Dermis blood vessel endothelial cell (primary cell): ENCODE results near the gene ATP11C. TPM values are rescaled to one million over a fixed set of nuclear protein-coding genes. Genes with fewer than 3 reads are reported as not detected.
A peak's percentile ranks its signal among the peaks of the same experiment; 100 is the strongest.
"Not testable (repeated sequence)": the region's sequence is repeated elsewhere in the genome, so short reads cannot be mapped to it uniquely, and the experiment has no call there.

ENCODE experiments used
- DNase-seq: peaks from one replicate; pipeline ENCODE4 v3.0.0; 2010
- total RNA-seq: library from RNA; depleted of rRNA; stranded (reverse); fragments of >200 nt; gene quantifications from 2 replicates; pipeline ENCODE4 v1.2.3, GENCODE V29; 2014

The ATP11C gene
- total RNA-seq, 1 donor from 2014 or later, result 93.1 TPM

DNA sequence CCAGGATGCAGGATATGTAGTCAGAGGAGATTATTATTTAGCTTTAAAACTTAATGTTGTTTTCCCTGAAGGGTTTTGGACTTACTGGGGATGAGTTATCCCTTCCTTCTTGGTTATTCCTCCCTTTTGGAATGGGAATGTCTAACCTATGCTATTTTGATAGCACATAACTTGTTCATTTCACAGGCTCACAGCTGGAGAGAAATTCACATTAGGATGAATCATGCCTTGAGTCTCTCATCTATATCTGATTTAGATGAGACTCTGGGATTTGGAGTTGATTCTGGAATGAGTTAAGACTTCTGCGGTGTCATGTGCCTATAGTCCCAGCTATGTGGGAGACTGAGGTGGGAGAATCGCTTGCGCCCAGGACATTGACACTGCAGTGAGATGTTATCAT lies 81.1 kb downstream of the ATP11C start:
- no peak for DNase-seq

DNA sequence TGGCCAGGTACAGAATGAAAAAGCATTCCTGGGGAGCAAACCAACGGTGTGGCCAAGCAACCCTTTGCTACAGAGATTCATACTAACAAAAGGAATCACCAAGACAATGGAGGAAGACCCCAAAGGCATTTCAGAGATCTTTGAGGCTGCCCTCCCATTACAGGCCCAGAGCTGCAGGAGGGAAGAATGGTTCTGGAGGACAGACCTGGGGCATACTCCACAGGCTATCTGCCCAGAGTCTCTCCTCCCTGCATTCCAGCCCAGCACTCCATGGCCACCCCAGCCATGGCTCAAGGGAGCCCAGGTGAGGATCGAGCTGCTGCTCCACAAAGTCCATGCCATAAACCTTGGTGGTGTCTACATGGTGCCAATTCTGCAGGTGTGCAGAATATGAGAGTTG lies 81.9 kb downstream of the ATP11C start:
- no peak for DNase-seq

DNA sequence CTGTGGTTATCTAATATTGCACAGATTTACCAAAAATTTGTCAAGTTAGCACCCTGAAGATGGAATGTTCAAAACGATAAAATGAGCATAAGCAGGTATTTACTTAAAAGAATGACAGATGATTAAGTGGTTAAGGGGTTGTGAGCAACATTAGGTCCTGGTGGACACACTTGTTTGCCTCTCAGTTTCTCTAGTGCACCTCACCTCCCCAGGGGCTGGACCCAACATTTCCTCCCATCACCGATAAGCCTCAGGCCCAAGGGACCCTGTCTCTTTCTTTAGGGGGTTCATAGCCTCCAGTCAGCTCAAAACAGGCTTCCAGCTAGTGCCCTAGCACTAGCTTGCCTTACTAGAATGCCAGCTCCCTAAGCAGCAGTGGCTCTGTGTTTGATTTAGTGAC lies 88.0 kb downstream of the ATP11C start:
- DNase-seq, result no peak

DNA sequence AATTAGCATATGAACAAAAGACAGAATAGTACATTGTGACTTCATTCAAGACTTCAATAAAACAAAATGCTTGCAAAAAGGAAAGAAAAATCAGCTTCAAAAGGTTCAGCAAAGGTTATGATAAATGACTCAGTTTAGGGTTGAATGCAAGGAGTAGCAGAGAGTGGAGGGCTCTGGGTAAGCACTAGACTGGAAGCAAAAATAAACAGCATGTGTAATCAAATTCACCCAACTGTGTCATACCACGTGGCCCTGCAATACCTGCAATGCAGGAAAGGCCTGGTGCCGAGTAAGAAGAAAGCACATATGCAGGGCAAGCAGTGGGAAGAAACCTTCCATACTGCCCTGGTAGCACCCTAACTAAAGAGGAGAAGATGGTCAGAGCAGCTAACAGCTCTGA lies 88.7 kb downstream of the ATP11C start:
- no peak for DNase-seq

DNA sequence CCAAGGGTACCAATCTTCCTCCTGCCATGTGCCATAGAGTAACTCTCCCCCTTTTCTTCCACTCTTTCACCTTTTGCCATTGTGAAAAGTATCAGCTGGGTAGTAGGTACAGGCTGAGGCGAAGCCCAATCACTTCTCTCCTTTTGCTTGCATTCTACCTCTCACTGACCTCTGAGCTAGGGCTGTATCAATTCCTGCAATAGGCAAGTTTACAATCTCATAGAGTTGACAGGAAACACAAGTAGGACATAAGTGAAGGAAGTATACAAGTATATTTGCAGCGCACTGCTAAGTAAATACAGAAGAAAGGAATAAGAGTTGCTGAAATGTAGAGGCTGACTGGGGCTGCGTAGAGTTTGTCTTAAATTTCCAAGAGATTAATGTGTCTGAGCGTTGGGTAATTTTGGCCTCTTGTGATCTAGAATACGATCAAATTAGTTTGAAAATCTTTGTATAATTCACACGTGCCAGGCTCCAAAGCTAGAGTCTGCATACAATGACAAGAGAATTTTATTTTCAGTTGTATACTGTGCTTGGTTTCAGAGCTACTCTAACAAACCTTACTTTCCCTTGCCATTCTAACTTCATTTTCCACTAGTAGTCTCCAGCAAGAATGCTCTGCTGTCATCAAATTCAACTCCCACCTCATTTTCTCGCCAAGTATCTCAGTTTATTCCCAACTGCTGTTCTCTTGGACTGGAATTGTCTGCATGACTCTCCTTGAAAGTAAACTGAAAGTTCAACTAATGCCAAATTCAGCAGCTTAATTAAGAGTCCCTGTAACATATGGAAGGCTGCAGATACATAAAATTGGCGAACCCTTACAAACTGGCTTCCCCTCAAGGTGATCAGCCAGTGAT lies 90.3 kb downstream of the ATP11C start:
- no peak for DNase-seq

DNA sequence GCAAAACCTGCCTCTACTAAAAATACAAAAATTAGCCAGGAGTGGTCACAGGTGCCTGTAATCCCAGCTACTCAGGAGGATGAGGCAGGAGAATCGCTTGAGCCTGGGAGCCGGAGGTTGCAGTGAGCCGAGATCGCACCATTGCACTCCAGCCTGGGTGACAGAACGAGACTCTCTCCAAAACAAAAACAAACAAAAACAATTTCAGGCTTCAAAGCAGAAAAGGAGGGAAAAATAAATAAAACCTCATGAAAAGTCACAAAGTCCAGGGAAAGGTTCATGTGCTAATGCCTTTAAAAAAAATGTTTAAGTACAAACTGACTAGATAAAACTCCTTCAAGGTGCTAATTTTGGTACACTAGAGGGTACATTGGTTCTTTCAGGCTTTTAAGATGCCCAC lies 96.5 kb downstream of the ATP11C start:
- not testable (repeated sequence) for DNase-seq

DNA sequence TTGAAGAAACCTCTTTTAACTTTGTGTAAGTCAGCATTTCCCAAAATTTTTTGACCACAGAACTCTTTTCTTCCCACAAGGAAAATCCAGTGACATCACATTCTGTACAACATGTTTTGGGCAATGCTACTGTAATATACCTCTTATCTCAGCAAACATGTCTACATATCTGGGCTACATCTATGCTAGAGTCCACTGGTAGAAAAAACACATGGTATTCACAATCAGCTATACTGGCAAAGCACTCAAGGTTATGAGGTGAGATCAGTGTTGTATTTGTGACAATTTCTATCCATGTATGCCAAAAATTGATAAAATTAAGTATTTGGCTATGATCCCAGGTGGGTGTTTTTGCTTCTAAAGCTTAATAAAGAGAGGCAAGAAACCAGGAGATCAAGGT lies 98.0 kb downstream of the ATP11C start:
- no peak for DNase-seq

DNA sequence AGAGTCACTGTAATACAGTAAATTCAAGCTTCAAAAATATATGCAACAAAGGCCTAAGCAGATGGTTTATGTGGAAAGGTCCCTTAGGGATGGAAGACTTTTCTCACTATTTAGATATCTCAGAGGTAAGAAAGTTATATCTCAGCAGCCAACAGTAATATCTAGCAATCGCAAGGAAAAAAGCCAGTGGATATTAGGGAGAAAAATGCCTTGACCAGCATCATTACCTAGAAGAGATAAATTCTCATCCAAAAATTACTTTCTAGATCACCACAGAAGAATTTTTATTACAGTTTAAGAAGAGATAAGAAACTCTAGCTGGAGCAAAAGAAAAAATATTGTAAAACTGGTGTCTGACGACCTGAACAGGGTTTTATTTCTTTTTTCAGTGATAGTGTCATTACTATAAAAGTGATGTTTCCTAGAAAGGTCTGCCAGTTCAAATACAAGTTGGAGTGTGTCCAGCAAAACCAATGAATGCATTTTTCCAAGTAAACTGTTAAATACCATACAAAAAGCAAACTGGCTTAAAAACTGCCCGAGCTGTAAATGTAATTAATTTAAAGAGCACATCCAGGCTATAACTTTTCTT lies 100.0 kb downstream of the ATP11C start:
- no peak for DNase-seq

DNA sequence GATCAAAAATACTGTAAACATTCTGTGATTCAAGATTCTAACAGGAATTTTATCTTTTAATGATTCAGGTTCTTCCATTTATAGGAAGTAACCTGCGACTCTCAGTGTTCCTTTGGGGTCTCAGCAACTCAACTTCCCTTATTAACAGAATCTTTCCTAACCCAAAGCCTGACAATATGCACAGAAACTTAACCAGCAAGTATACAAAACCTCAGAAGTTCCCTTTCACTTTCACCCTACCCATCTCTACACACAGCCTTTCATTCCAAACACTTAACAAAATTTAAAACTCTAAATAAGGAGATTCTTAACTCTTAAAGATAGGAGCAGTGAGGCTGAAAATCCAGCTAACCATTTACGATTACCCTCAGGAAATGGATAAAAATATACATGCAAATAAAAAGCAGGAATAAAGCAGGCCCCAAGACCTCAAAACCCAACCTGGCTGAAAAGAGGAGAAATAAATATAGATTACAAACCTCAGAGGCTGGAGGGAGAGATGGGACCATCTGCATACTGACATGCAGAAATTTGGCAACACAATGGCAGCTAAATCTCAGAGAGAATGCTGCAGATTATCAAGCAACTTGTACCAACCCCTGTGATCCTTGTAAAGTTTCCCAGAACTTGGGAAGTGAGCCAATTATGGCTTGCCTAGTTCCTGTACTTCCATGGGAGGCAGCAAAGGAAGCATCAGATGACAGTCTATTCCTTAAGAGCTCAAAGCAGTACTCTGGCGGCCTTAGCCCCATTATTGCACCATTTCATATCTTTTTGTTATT lies 101.0 kb downstream of the ATP11C start:
- DNase-seq, result peak; percentile 75

DNA sequence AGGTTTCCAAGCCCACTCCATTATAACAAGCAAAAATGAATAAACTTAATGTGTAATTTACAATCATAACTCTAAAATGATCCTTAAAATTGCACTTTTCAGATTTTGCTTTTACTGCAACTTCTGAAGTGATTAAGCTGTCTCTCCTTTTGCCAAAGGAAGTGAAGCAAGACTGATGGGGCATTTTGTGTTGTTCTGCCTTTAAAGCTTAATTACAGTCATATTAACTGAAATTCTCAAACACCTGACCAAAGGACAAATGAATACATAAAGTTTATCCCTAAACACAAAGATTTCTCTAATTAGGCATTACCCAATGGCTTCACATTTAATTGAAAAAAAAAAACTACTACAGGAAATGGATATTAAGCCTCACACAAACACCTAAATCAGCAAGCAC lies 101.8 kb downstream of the ATP11C start:
- no peak for DNase-seq

DNA sequence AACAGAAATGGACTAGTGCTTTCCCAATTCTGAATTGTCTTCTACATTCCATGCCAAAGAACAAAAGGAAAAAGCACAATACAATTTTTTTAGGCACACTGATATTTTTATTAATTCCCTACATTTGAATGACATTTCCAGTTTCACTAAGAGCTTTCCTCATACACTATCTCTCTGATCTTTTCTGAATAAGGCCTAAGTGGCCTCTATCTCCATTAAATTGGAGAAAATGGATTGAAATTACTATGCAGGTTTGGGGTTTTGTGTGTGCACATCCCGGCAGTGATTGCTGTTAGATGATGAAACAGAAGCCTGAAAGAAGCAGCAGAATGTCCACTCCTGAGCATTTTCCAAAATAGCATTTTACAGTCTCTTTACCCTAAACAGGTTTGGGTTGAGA lies 104.0 kb downstream of the ATP11C start:
- no peak for DNase-seq

DNA sequence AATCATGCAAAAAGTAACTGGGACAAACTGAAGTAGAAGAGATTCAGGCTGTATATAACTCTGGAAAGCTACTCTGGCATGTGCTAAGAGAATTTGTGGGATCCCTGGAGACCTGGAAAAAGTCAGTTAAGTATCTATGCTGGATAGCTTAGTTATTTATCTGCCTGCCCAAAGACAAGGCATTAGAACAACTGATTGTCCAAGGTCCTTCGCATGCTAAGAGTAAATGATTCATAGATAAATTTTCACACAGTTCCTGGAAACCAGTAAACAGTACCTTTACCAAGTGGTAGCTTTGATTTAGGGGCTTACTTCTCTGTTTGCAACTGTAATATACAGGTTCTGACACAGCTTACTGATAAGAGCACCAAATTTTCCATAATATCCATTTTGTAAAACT lies 104.8 kb downstream of the ATP11C start:
- DNase-seq, result peak; percentile 52

DNA sequence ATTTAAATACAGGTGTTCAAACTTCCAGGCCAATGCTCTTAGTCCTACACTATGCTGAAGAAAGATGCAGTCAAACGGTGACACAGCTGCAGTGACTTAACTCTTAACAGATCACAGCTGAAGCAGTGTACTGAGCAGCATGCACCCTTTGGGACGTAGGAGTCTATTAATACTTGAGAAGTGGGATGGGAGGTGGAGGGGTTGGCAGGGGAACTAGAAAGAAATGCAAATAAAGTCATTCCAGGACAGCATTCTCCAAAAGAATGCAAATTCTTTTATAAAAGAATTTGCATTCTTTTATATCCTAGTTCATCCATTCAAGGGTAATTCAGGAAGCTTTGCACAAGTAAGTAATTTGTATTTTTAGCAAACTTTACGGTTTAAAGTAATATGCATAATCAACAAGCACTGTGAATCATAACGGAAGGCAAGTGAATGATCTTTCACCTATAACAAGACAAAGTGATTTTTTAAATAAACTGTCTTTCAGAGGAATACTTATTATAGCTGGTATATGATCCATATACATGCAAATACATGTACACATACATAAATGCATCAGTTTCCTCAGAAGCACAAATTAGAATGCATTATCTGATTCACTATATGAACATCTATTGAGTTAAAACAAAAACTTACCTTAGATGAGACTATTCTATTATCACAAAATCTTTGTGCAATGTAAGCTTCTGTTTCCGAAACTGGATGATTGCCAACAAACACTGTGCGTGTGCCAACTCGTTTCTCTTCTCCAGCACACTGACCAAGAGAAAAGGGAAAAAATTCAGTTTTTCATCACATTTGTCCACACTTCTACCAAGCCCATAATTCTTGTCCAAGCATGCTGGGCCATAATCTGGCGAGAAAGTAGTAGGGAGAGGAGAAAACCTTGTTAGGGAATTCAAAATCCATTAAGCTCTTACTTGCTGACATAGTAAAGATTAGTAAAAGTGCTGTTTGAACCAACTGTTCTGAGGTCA lies 106.5 kb downstream of the ATP11C start:
- peak; percentile 70 for DNase-seq

DNA sequence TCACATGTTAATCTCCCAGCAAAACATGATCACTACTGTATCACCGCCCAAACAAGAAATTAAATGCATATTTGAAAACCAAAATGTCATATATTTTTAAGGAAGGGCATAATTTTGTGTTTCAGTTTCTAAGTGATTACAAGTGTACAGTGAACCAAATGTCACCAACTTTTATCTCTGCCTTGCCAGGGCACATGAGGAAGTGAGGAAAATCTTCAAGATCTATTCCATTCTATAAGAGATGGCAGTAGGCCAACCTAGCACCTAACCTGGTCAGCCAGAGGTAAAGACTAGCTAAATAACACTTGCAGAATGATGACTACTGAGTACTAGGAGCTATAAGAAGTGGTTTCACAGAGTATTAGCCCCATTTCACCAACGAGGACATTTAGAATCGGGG lies 107.2 kb downstream of the ATP11C start:
- DNase-seq, result no peak

DNA sequence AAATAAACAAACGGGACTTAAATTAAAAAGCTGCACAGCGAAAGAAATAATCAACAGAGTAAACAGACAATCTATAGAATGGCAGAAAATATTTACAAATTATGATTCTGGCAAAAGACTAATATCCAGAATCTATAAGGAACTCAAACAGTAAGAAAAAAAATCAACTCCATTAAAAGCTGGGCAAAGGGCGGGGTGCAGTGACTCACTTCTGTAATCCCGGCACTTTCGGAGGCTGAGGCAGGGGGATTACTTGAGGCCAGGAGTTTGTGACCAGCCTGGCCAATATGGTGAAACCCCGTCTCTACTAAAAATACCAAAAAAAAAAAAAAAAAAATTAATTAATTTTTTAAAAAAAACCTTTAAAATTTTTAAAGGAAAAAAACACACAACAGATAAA lies 109.0 kb downstream of the ATP11C start:
- DNase-seq, result no peak

DNA sequence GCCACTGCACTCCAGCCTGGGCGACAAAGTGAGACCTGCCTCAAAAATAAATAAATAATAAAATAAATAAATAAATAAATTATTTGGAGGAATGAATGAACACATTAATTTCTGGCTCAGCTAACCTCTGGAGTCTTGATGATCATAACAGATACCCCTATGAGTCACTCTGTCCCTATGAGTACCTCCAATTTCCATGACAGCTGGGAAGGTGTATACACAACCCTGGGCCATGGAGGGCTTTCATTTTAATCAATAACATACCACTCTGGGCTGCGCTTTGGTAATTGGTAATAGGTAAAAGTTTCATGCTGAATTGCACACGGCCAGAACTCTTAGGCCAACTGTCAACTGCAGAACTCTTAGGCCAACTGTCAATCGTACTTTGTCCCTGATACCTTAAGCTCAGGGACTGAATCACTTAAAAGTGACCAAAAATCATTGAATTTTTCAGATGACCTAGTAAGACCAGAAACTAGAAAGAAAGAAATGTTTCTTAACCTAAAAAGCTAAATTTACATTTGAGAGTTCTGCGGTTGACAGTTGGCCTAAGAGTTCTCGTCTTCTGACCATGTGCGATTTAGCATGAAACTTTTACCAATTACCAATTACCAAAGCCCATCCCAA lies 112.4 kb downstream of the ATP11C start:
- DNase-seq, result no peak

DNA sequence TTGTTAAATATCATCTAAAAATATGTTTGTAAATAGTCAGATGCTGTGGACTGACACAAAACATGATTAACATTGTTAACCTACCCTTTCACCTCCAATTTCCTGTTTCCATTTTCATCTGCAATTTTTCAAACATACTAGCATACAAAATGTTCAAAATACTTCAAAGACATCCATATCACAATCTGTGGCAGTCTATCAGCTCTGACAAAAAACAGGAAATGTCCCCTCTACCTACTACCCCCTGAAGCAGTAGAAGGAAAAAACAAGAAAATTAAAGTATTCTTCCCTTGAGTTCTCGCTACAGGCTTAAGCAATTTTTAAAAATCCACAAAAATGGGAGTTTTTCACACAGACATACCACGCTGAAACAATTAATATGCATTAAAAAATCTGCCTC lies 116.6 kb downstream of the ATP11C start:
- DNase-seq, result no peak

DNA sequence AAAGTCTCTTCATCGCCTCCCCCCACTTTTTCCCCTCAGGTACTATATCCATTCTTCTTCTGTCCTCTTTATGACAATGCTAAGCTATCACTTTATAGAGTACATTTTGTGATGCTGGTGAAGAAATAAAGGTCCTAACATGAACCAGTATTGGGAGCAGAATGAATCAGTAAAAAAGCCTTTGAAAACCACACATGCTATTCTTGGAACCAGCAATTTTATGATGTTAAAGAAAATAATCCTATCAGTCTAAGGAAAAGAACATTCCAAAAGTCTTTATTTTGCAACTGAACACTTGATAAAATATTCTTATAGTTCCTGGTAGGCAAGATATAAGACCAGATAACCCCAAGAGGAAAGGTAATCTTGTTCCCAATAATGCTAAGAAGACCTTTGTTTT lies 117.1 kb downstream of the ATP11C start:
- DNase-seq, result no peak

DNA sequence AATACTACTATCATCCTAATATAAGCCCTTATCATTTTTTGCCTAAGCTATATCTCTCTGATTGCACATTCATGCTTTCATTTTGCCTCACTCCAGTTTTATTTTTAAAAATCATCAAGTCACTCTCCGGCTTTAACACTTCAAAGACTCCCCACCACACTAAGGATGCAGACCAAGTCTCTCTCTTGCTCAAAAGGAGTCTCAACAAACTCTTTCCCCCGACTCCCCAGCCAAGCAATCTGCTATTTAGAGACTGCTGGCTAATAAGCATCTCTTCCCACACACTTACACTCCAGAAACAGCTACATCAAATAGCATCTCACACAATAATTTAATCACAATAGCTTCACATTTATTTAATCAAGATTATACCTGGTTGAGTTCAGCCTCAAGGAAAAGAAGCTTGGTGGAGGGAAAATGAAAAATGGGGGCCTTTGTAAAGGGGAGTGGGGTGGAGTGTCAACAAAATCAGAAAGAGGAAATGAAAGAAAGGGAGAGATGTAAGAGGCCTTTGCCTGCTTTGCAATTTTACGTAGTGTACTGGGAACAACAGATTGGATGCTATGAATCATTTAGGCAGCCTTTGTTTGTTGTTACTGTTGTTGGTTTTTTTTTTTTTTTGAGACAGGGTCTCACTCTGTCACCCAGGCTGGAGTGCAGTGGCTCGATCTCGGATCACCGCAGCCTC lies 120.8 kb downstream of the ATP11C start:
- DNase-seq, result no peak

DNA sequence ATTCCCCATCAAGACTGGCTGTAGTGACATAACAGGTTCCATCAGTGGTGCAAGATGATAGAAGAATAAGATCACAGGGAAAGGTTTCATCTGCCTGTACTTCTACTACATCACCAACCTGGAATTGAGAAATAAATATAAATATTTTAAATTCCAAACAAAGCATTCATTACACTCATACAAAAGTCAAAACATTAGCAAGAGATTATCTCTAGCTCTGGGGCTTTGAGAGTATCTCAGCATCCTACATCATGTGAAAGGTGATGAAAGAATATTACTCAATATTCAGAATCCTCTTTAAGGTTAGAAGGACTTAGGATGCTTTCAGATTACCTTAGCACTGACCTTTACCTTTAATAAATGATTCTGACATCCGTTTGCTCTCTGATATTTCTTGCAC lies 128.4 kb downstream of the ATP11C start:
- DNase-seq, result no peak

DNA sequence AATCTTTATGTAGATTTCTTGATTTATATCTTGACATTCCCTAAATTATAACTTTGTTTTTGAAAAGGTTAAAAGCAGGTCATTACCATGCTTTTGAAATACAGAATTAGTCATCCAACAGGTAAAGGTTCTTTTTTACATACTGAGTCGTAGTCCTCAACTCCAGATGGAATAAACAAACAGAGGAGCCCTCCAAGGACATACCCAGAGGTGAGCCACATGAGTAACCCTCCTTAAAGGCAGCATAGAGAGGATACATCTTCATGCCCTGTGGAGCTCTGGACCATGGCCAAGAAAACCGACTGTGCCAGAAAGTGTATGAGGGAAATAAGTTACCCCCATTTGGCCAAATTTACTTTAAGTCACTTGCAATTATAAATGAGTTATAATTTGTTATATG lies 129.6 kb downstream of the ATP11C start:
- no peak for DNase-seq
